Activated B cell treated with CpG ODN at 0.5 μM for 24 hours (primary cell): Measurements from ENCODE around the gene HSPA4L. TPM values are rescaled to one million over a fixed set of nuclear protein-coding genes. Genes with fewer than 3 reads are reported as not detected.

ENCODE experiments used
- ATAC-seq: fragments of 200-7000 bp; cut with Tn5 transposase; one replicate; pipeline ENCODE4 v1.10.0; 2021; ENCODE audit warnings: low read depth, mild to moderate bottlenecking, moderate library complexity
- CTCF ChIA-PET: fragments of 350-600 bp; sonication (Branson Sonifier 250); formaldehyde crosslinking; loops from one replicate; lab custom pipeline; 2021; ENCODE audit warnings: antibody characterized with exemption; lab: Charles Lee
- POLR2A ChIA-PET: fragments of 350-600 bp; sonication (Branson Sonifier 250); formaldehyde crosslinking; loops from one replicate; lab custom pipeline; 2021; ENCODE audit warnings: antibody characterized with exemption; lab: Charles Lee
- DNase-seq: peaks from one replicate; pipeline ENCODE4 v3.0.0; 2022
- H3K27ac Mint-ChIP-seq: one replicate; pipeline ENCODE4 v1.8.0; 2020; ENCODE audit warnings: mixed read lengths
- H3K27me3 Mint-ChIP-seq: one replicate; pipeline ENCODE4 v1.8.0; 2021; ENCODE audit warnings: mixed read lengths
- H3K36me3 Mint-ChIP-seq: one replicate; pipeline ENCODE4 v1.8.0; 2021; ENCODE audit warnings: low read depth, mixed read lengths
- H3K4me1 Mint-ChIP-seq: one replicate; pipeline ENCODE4 v1.8.0; 2021; ENCODE audit warnings: mixed read lengths
- H3K4me3 Mint-ChIP-seq: one replicate; pipeline ENCODE4 v1.8.0; 2020; ENCODE audit warnings: mild to moderate bottlenecking, mixed read lengths
- H3K9me3 Mint-ChIP-seq: one replicate; pipeline ENCODE4 v1.8.0; 2020; ENCODE audit warnings: mixed read lengths
- CTCF ChIP-seq: fragments of 200-600 bp; IDR thresholded peaks from one replicate; pipeline ENCODE4 v1.8.0; 2022; ENCODE audit warnings: antibody characterized with exemption, mild to moderate bottlenecking
- intact Hi-C: fragments of 100-400 bp; cut with micrococcal nuclease; formaldehyde crosslinking; loops from one replicate; pipeline ENCODE4 v1.15.1; 2024
- total RNA-seq: library from RNA; stranded (reverse); gene quantifications from 2 replicates; pipeline ENCODE4 v1.2.3, GENCODE V29; 2022

HSPA4L gene
- total RNA-seq, 1 donor from 2014 or later, result 0.13 TPM

DNA sequence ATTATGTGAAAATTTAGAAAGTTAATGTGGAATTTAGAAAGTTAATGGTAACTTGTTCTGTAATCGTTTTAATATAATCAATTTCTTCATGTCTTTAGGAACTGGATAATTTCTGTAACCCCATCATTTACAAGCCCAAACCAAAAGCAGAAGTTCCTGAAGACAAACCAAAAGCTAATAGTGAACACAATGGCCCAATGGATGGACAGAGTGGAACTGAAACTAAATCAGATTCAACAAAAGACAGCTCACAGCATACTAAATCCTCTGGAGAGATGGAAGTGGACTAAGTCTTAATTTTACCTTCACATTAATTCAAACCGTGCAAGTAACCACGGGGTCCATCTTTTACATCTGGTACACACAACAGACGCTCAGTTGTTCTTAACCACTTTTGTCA is 50.5 kb downstream of the HSPA4L start:
- DNase-seq (no peak), ATAC-seq (peak; percentile 31)
- H3K27ac Mint-ChIP-seq, result no peak overlapping the region
- no peaks in the 10 kb centered on the region for H3K9me3 Mint-ChIP-seq
- H3K4me3 Mint-ChIP-seq, result no peak overlapping the region
- ChIA-PET CTCF (no interaction called here), POLR2A (no interaction called here)
- H3K4me1 Mint-ChIP-seq, result peaks cover 8% of the 10 kb centered on the region
- H3K36me3 Mint-ChIP-seq, result no peaks in the 10 kb centered on the region
- intact Hi-C loops, result no loop called here
- TF ChIP-seq CTCF, result no peak
- no peaks in the 10 kb centered on the region for H3K27me3 Mint-ChIP-seq

DNA sequence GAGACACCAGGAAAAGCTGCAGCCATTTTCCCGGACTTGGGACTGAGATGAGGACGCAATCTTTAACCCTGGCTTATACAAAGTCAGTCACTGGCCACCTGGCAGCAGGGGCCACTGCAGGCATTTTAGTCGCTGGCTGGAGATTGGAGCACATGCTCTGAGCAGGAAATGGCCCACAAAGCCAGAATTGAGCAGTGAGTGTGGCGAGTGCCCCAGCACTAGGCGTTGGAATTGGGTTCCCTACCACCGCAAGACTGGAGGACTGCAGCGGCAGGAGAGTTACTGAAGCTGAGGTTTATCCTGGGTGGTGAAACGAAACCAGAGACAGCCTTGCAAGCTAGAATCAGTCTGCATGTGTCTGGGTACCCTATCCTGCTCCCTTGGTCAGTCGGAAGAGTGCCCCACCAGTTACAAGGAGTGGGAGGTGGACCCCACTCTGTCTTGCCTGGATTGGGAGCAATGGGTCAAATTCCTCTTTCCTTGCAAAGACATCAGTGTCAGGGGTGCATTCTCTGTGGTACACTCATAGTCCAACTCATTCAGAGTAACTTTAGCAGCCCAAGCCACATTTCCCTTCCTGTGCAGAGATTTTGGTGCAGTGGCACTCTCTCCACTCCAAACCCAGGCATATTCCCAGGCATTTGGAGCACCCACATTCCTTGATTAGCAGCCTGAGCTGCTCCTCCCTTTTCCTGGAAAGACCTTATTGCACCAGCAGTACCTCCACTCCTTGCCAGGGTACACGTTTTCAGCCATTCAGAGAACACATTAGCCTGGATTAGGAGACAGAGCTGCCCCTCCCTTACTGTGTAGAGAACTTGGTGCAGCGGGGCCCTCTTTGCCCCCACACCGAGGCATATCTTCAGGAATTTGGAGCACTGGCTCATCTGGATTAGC is 61.8 kb downstream of the HSPA4L start:
- ChIA-PET POLR2A (no interaction called here), CTCF (no interaction called here)
- no peak overlapping the region for H3K4me3 Mint-ChIP-seq
- no peak for ATAC-seq
- intact Hi-C loops, result no loop called here
- H3K27ac Mint-ChIP-seq, result no peak overlapping the region
- no peaks in the 10 kb centered on the region for H3K4me1 Mint-ChIP-seq
- no peak for DNase-seq
- H3K36me3 Mint-ChIP-seq, result peaks cover 25% of the 10 kb centered on the region
- TF ChIP-seq CTCF, result no peak
- H3K27me3 Mint-ChIP-seq, result no peaks in the 10 kb centered on the region
- peaks cover 19% of the 10 kb centered on the region for H3K9me3 Mint-ChIP-seq

GRCh38 chr4:127844601-127845116 is 62.5 kb downstream of the HSPA4L start:
- Mint-ChIP-seq H3K27me3 (no peaks in the 10 kb centered on the region), H3K36me3 (peaks cover 29% of the 10 kb centered on the region), H3K4me1 (no peaks in the 10 kb centered on the region), H3K27ac (no peak overlapping the region), H3K9me3 (peaks cover 23% of the 10 kb centered on the region), H3K4me3 (no peak overlapping the region)
- TF ChIP-seq CTCF, result no peak
- intact Hi-C loops, result no loop called here
- ATAC-seq, result no peak
- CTCF ChIA-PET, result no interaction called here
- POLR2A ChIA-PET, result no interaction called here
- DNase-seq, result no peak

DNA sequence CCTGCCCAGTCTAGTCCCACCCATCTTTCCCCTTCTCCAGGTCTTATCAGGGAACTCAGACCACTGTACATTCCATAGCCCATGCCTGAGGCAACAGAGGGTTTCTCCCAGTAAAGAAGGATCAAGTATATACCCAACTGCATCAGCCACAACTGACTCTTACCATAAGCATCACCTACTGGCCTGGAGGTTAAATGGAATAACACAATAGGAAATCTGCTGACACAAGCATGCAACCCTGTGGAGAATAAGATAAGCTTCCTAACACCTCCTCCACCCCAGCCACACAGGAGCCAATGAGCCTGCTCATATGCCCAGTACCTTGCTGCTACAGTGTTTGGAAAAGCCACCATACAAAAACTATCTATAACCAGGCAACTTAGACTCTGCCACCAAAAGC is 63.9 kb downstream of the HSPA4L start:
- Mint-ChIP-seq H3K4me3 (no peak overlapping the region), H3K27me3 (no peaks in the 10 kb centered on the region), H3K36me3 (peaks cover 41% of the 10 kb centered on the region), H3K9me3 (peaks cover 30% of the 10 kb centered on the region), H3K27ac (no peak overlapping the region), H3K4me1 (no peaks in the 10 kb centered on the region)
- CTCF ChIA-PET, result no interaction called here
- ATAC-seq (no peak), DNase-seq (no peak)
- intact Hi-C loops, result no loop called here
- POLR2A ChIA-PET, result no interaction called here
- no peak for TF ChIP-seq CTCF

DNA sequence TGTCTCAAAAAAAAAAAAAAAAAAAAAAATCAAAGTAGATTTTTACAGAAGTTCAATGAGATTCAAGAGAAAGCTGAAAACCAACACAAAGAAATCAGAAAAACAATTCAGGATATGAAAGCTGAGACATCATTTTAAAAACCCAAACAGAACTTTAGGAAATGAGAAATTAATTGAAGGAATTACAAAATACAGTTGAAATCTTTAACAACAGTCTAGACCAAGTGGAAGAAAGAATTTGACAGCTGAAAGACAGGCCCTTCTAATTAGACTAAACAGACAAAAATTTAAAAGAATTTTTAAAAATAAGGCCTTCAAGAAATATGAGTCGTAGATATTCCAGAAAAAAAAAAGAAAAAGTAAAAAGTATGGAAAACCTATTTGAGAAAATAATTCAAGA is 64.6 kb downstream of the HSPA4L start:
- CTCF ChIA-PET, result no interaction called here
- H3K27me3 Mint-ChIP-seq, result no peaks in the 10 kb centered on the region
- no peak for DNase-seq
- intact Hi-C loops, result no loop called here
- POLR2A ChIA-PET, result no interaction called here
- TF ChIP-seq CTCF, result no peak
- H3K4me1 Mint-ChIP-seq, result no peaks in the 10 kb centered on the region
- ATAC-seq, result no peak
- H3K27ac Mint-ChIP-seq, result no peak overlapping the region
- H3K4me3 Mint-ChIP-seq, result no peak overlapping the region
- peaks cover 34% of the 10 kb centered on the region for H3K9me3 Mint-ChIP-seq
- peaks cover 44% of the 10 kb centered on the region for H3K36me3 Mint-ChIP-seq
